Sigmoid colon (tissue), 7 donors: ENCODE measurements around the gene SORCS2. TPM values are rescaled to one million over a fixed set of nuclear protein-coding genes. Genes with fewer than 3 reads are reported as not detected.

Experiments used
- DNase-seq: peaks from one replicate; pipeline ENCODE4 v3.0.0-alpha.2; 2019
- H3K27ac ChIP-seq, 4 donors: fragments of 200-600 bp; sonication (generic); one replicate each; pipeline ENCODE4 v1.5.1; 2016 to 2019; ENCODE audit warnings: mild to moderate bottlenecking in 1 of 4
- H3K27me3 ChIP-seq, 3 donors: fragments of 200-600 bp; sonication (generic); one replicate each; pipeline ENCODE4 v1.5.1; 2019; ENCODE audit warnings: mild to moderate bottlenecking in 1 of 3
- H3K36me3 ChIP-seq, 4 donors: fragments of 200-600 bp; sonication (generic); one replicate each; pipeline ENCODE4 v1.5.1; 2016 to 2019
- H3K4me1 ChIP-seq, 4 donors: fragments of 200-600 bp; sonication (generic); one replicate each; pipeline ENCODE4 v1.5.1; 2017 to 2019
- H3K4me3 ChIP-seq, 4 donors: fragments of 200-600 bp; sonication (generic); one replicate each; pipeline ENCODE4 v1.5.1; 2017 to 2019; ENCODE audit warnings: mild to moderate bottlenecking in 2 of 4, moderate library complexity in 1 of 4
- H3K9me3 ChIP-seq, 4 donors: fragments of 200-600 bp in 3 of 4; sonication (generic) in 3 of 4; one replicate each; pipeline versions ENCODE4 v1.5.1 to v1.6.1; 2013 to 2019
- CTCF ChIP-seq, 4 experiments: fragments of 450-650 bp in 3 of 4; fragments of 200-600 bp in 1 of 4; IDR thresholded peaks; one replicate each; pipeline ENCODE4 v1.5.1; 2016 to 2019; ENCODE audit warnings: antibody characterized with exemption in 4 of 4, mild to moderate bottlenecking in 3 of 4, moderate library complexity in 2 of 4
- EP300 ChIP-seq, 4 donors: sonication (generic); formaldehyde crosslinking; IDR thresholded peaks; one replicate each; pipeline ENCODE4 v1.6.1; 2017; ENCODE audit warnings: antibody characterized with exemption in 4 of 4
- POLR2A ChIP-seq, 2 donors: fragments of 450-650 bp; IDR thresholded peaks; one replicate each; pipeline ENCODE4 v1.6.1; 2016; ENCODE audit warnings: antibody characterized with exemption in 2 of 2, mild to moderate bottlenecking in 2 of 2, moderate library complexity in 2 of 2
- POLR2AphosphoS5 ChIP-seq, 4 donors: sonication (generic); formaldehyde crosslinking; IDR thresholded peaks; one replicate each; pipeline ENCODE4 v1.6.1; 2017; ENCODE audit warnings: antibody characterized with exemption in 4 of 4
- WGBS, 2 donors: extraction: QIAGEN DNeasy Blood & Tissue Kit; methylation state at CpG; one replicate each; pipeline ENCODE4 v1.1.7; 2013; 5-methylcytosine and 5-hydroxymethylcytosine counted together
- intact Hi-C: fragments of 100-400 bp; cut with DNase I; formaldehyde crosslinking; loops from one replicate; pipeline ENCODE4 v1.15.1; 2023
- polyA plus RNA-seq, 3 donors: library from polyadenylated mRNA; stranded (reverse); fragments of 200-250 nt; gene quantifications; one replicate each; pipeline ENCODE4 v1.2.3, GENCODE V29; 2013
- total RNA-seq, 4 donors: library from RNA; depleted of rRNA; stranded (reverse); fragments of >200 nt; gene quantifications; one replicate each; pipeline ENCODE4 v1.1.0, GENCODE V29; 2016
- donor health status: healthy with polysubstance abuse.
- donor health status: Bipolar disorder and iron deficiency.
- donor health status: healthy.

Gene SORCS2
- total RNA-seq = 1 to 10 TPM; 2.0 to 6.4 (median 4.0) TPM
- polyA plus RNA-seq = 1 to 10 TPM in 1 of 3 donors, not detected in 2; 1.8 TPM

- Histone ChIP-seq H3K4me3 (peak within 1 kb of the TSS; percentile 26 to 56 (median 50)), H3K9me3 (no peaks in the 10 kb centered on the region), H3K27ac (peak within 1 kb of the TSS in 2 of 4 donors; percentile 2 to 41), H3K36me3 (no peaks in the 10 kb centered on the region), H3K27me3 (peaks cover 0 to 44% (median 28%) of the 10 kb centered on the region in 3 donors), H3K4me1 (peaks cover 0 to 29% (median 23%) of the 10 kb centered on the region in 4 donors)
- 1% methylated on average over 116 of the region's 116 CpGs for WGBS, 2 donors
- TF ChIP-seq CTCF (IDR thresholded peaks at IDR 0.05) = peak in 3 of 4 experiments; percentile 13 to 70 (median 40)
- TF ChIP-seq EP300 (IDR thresholded peaks at IDR 0.05) = no peak
- intact Hi-C loops = loop anchor here (1.0 to 5.0 kb wide), 4 partner anchors 60 to 527 kb away; no protein-coding TSS in a partner anchor
- peak; percentile 83 for DNase-seq
Observed at GRCh38 chr4:7192252-7193029, at the start of gene SORCS2. SORCS2 (plus strand) TSS chr4:7192538.

GRCh38 chr4:7144374-7145290 is 47.7 kb upstream of the SORCS2 start:
- H3K36me3 ChIP-seq = no peaks in the 10 kb centered on the region
- no peak for TF ChIP-seq POLR2A (IDR thresholded peaks at IDR 0.05)
- no peak for TF ChIP-seq CTCF (IDR thresholded peaks at IDR 0.05)
- TF ChIP-seq EP300 (IDR thresholded peaks at IDR 0.05) = no peak
- no peak for TF ChIP-seq POLR2AphosphoS5 (IDR thresholded peaks at IDR 0.05)
- H3K4me3 ChIP-seq = no peak overlapping the region
- no peaks in the 10 kb centered on the region for H3K4me1 ChIP-seq
- 85 to 86% methylated on average over 17 of the region's 17 CpGs for WGBS, 2 donors
- no peaks in the 10 kb centered on the region for H3K27me3 ChIP-seq
- intact Hi-C loops = no loop called here
- DNase-seq = no peak
- no peak overlapping the region for H3K27ac ChIP-seq
- H3K9me3 ChIP-seq = no peaks in the 10 kb centered on the region

- Histone ChIP-seq H3K4me3 (no peak overlapping the region), H3K4me1 (no peaks in the 10 kb centered on the region), H3K27me3 (no peaks in the 10 kb centered on the region), H3K36me3 (no peaks in the 10 kb centered on the region), H3K27ac (no peak overlapping the region), H3K9me3 (no peaks in the 10 kb centered on the region)
- 75 to 80% methylated on average over 14 of the region's 14 CpGs for WGBS, 2 donors
- TF ChIP-seq CTCF (IDR thresholded peaks at IDR 0.05) (no peak), POLR2A (IDR thresholded peaks at IDR 0.05) (no peak), POLR2AphosphoS5 (IDR thresholded peaks at IDR 0.05) (no peak), EP300 (IDR thresholded peaks at IDR 0.05) (no peak)
- no peak for DNase-seq
- intact Hi-C loops = no loop called here
Observed at GRCh38 chr4:7145291-7145934, 46.9 kb upstream of the SORCS2 start.

GRCh38 chr4:7146059-7146785 is 46.1 kb upstream of the SORCS2 start:
- DNase-seq = no peak
- no peak overlapping the region for H3K27ac ChIP-seq
- no peak overlapping the region for H3K4me3 ChIP-seq
- WGBS, 2 donors = 66 to 75% methylated on average over 15 of the region's 15 CpGs
- H3K27me3 ChIP-seq = no peaks in the 10 kb centered on the region
- H3K9me3 ChIP-seq = no peaks in the 10 kb centered on the region
- TF ChIP-seq POLR2A (IDR thresholded peaks at IDR 0.05) = no peak
- no peak for TF ChIP-seq POLR2AphosphoS5 (IDR thresholded peaks at IDR 0.05)
- TF ChIP-seq EP300 (IDR thresholded peaks at IDR 0.05) = no peak
- TF ChIP-seq CTCF (IDR thresholded peaks at IDR 0.05) = no peak
- H3K36me3 ChIP-seq = no peaks in the 10 kb centered on the region
- intact Hi-C loops = no loop called here
- no peaks in the 10 kb centered on the region for H3K4me1 ChIP-seq
